Measurements from ENCODE around the gene TMEM107. TPM values are rescaled to one million over a fixed set of nuclear protein-coding genes. Genes with fewer than 3 reads are reported as not detected.

The TMEM107 gene
- total RNA-seq, 4 donors from 2014 or later, result 11.2 to 18.8 (median 15.5) TPM

GRCh38 chr17:8144401-8145231 lies 31.6 kb downstream of the TMEM107 start:
- no peaks in the 10 kb centered on the region for H3K9me3 ChIP-seq
- H3K4me3 ChIP-seq, result no peak overlapping the region
- H3K27ac ChIP-seq, result peak overlapping the region in 3 of 4 donors; percentile 99 to 100 (median 99)
- TF ChIP-seq POLR2A (IDR thresholded peaks at IDR 0.05) (no peak), EP300 (IDR thresholded peaks at IDR 0.05) (no peak), POLR2AphosphoS5 (IDR thresholded peaks at IDR 0.05) (no peak)
- TF ChIP-seq, protein P1, sequence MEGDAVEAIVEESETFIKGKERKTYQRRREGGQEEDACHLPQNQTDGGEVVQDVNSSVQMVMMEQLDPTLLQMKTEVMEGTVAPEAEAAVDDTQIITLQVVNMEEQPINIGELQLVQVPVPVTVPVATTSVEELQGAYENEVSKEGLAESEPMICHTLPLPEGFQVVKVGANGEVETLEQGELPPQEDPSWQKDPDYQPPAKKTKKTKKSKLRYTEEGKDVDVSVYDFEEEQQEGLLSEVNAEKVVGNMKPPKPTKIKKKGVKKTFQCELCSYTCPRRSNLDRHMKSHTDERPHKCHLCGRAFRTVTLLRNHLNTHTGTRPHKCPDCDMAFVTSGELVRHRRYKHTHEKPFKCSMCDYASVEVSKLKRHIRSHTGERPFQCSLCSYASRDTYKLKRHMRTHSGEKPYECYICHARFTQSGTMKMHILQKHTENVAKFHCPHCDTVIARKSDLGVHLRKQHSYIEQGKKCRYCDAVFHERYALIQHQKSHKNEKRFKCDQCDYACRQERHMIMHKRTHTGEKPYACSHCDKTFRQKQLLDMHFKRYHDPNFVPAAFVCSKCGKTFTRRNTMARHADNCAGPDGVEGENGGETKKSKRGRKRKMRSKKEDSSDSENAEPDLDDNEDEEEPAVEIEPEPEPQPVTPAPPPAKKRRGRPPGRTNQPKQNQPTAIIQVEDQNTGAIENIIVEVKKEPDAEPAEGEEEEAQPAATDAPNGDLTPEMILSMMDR (IDR thresholded peaks at IDR 0.05), result no peak
- 58 to 83% methylated on average over 4 to 5 of the region's 15 CpGs for WGBS, 2 donors (ENCODE audit: low coverage in 1 of 2)
- H3K4me1 ChIP-seq, result peaks cover 0 to 99% (median 8%) of the 10 kb centered on the region in 3 donors
- H3K27me3 ChIP-seq, result no peaks in the 10 kb centered on the region
- peaks cover 15 to 100% of the 10 kb centered on the region in 2 donors for H3K36me3 ChIP-seq
- no peak for ATAC-seq

DNA sequence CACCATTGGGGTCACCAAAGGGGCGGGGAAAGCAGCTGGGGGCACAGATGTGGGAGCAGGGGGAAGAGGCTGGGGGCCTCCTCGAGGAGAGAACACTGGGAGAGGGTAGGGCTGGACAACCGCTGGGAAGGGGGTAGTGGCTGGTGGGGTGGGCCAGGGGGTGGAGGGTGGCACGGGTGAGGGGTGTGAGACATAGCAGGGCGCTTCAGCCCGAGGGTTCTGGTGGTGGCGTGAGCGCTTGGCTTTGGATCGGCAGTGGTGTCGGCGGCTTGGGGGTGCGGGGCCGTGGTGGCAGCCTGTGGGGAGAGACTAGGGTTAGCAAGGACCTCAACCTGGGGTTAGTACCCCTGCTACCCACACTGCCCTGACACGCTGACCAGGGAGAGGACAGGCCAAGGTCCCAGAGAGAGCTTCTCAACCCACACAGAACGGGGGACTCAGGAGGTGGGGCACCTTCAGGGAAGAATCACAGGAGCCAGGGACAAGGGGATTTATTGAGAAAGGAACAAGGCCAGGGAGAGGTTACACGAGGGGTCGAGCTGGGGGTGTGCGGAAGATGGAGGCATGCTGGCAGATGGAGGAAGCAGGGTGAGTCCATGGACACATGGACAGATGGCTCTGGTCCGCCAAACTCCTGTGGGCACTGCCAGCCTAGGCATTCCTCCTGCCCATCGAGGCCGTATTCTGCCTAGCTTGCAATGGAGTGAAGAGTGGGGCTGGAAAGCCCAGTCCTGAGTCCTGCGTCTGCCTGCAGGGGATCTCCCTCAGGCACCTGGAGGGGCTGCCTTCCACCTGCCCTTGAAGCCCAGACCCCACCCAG lies 32.4 kb downstream of the TMEM107 start:
- no peak for ATAC-seq
- TF ChIP-seq EP300 (IDR thresholded peaks at IDR 0.05), result no peak
- no peak for TF ChIP-seq POLR2A (IDR thresholded peaks at IDR 0.05)
- peak; percentile 19 for TF ChIP-seq POLR2AphosphoS5 (IDR thresholded peaks at IDR 0.05)
- TF ChIP-seq, protein P1 (IDR thresholded peaks at IDR 0.05), result no peak
- H3K27me3 ChIP-seq, result no peaks in the 10 kb centered on the region
- peak overlapping the region in 3 of 4 donors; percentile 99 to 100 (median 99) for H3K27ac ChIP-seq
- peaks cover 0 to 99% (median 7%) of the 10 kb centered on the region in 3 donors for H3K4me1 ChIP-seq
- H3K9me3 ChIP-seq, result no peaks in the 10 kb centered on the region
- H3K36me3 ChIP-seq, result peaks cover 15 to 96% of the 10 kb centered on the region in 2 donors
- WGBS, 2 donors (ENCODE audit: low coverage in 1 of 2), result 88% methylated on average over 7 to 12 of the region's 22 CpGs
- H3K4me3 ChIP-seq, result no peak overlapping the region

- peaks cover 0 to 97% (median 7%) of the 10 kb centered on the region in 3 donors for H3K4me1 ChIP-seq
- peak overlapping the region in 3 of 4 donors; percentile 99 to 100 (median 99) for H3K27ac ChIP-seq
- H3K27me3 ChIP-seq, result no peaks in the 10 kb centered on the region
- H3K36me3 ChIP-seq, result peaks cover 15 to 88% of the 10 kb centered on the region in 2 donors
- WGBS, 2 donors (ENCODE audit: low coverage in 1 of 2), result 87% methylated on average over 3 of the region's 15 CpGs; no CpG with 5 or more reads in 1 of the 2 donors
- no peaks in the 10 kb centered on the region for H3K9me3 ChIP-seq
- ATAC-seq, result no peak
- TF ChIP-seq EP300 (IDR thresholded peaks at IDR 0.05) (no peak), POLR2A (IDR thresholded peaks at IDR 0.05) (no peak), POLR2AphosphoS5 (IDR thresholded peaks at IDR 0.05) (no peak)
- TF ChIP-seq, protein P1 (IDR thresholded peaks at IDR 0.05), result no peak
- no peak overlapping the region for H3K4me3 ChIP-seq
Measured at GRCh38 chr17:8142887-8143580, 33.1 kb downstream of the TMEM107 start.

DNA sequence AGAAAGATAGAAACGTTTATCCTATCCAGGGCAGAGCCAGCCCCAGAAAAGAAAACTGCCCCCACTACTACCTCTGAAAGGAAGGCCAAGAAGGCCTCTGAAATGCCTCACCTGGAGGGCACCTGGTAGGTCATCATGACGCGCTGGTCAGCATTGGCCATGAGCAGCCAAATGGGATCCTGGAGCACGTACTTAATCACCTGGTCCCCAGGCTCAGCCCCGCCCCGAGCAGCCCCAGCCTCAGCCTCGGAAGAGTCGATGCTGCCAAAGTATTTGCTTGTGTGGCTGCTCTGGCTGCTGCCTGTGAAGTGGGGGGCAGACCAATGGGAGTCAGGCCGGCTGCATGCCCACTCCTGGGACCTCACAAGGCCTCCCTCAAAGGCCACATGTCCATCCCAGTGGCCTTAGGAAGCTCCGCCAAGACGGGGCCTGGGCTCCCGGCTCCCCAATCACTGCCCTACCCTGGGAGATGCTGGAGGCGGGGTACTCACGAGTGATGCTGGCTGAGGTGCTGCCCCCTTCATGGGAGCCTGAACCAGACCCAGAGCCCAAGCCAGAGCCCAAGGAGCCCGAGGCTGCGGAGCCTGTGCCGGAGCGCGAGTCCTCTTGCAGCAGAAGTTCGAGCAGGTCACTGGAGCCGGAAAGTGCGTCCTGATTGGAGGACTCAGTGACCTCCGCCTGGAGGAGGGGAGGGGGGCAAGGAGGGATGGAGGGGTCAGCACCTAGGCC lies 33.9 kb downstream of the TMEM107 start:
- TF ChIP-seq, protein P1 (IDR thresholded peaks at IDR 0.05), result no peak
- TF ChIP-seq POLR2A (IDR thresholded peaks at IDR 0.05), result peak in 1 of 2 donors; percentile 17
- no peaks in the 10 kb centered on the region for H3K9me3 ChIP-seq
- no peak overlapping the region for H3K4me3 ChIP-seq
- H3K36me3 ChIP-seq, result peaks cover 15 to 81% of the 10 kb centered on the region in 2 donors
- no peaks in the 10 kb centered on the region for H3K27me3 ChIP-seq
- H3K27ac ChIP-seq, result peak overlapping the region in 3 of 4 donors; percentile 99 to 100 (median 99)
- no peak for ATAC-seq
- H3K4me1 ChIP-seq, result peaks cover 0 to 95% (median 9%) of the 10 kb centered on the region in 3 donors
- 55% methylated on average over 5 of the region's 23 CpGs; no CpG with 5 or more reads in 1 of the 2 donors for WGBS, 2 donors (ENCODE audit: low coverage in 1 of 2)
